ENCODE data around the gene TLR6. TPM values are rescaled to one million over a fixed set of nuclear protein-coding genes. Genes with fewer than 3 reads are reported as not detected.

The TLR6 gene
- total and polyA plus RNA-seq, 3 donors from 2014 or later, result 0.47 to 1.8 (median 1.2) TPM

GRCh38 chr4:38902695-38903094 is 46.1 kb upstream of the TLR6 start:
- Histone ChIP-seq H3K9me3 (no peaks in the 10 kb centered on the region), H3K4me1 (peaks cover 8% of the 10 kb centered on the region), H3K27ac (no peak overlapping the region), H3K36me3 (ENCODE audit: low read depth, missing control alignments) (no peaks in the 10 kb centered on the region), H3K27me3 (no peaks in the 10 kb centered on the region), H3K4me3 (no peak overlapping the region)
- DNase-seq, result no peak
- intact Hi-C loops (cut with DNase I; ENCODE audit: low total_unique reads), result no loop called here
- no peak for TF ChIP-seq POLR2A (IDR thresholded peaks at IDR 0.05)
- TF ChIP-seq, protein P1, sequence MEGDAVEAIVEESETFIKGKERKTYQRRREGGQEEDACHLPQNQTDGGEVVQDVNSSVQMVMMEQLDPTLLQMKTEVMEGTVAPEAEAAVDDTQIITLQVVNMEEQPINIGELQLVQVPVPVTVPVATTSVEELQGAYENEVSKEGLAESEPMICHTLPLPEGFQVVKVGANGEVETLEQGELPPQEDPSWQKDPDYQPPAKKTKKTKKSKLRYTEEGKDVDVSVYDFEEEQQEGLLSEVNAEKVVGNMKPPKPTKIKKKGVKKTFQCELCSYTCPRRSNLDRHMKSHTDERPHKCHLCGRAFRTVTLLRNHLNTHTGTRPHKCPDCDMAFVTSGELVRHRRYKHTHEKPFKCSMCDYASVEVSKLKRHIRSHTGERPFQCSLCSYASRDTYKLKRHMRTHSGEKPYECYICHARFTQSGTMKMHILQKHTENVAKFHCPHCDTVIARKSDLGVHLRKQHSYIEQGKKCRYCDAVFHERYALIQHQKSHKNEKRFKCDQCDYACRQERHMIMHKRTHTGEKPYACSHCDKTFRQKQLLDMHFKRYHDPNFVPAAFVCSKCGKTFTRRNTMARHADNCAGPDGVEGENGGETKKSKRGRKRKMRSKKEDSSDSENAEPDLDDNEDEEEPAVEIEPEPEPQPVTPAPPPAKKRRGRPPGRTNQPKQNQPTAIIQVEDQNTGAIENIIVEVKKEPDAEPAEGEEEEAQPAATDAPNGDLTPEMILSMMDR (IDR thresholded peaks at IDR 0.05), result no peak

DNA sequence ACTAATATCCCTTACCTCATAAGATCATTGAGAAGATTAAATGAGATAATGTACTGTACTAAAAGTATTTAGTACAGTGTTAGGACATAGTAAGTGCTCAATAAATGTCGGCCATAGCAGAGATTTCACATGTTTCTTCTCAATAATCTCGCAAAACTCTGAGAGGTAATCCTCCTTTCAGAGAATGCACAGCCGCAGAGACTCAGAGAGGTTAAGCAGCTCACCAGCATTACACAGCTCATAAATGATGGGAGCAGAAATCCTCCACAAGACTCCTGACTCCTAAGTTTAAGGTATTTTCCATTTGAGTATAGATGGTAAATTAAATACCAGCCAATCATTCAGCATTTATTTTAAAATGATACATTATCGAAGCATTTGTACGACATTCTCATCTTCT is 45.6 kb upstream of the TLR6 start:
- TF ChIP-seq, protein P1 (IDR thresholded peaks at IDR 0.05), result no peak
- TF ChIP-seq POLR2A (IDR thresholded peaks at IDR 0.05), result no peak
- Histone ChIP-seq H3K9me3 (no peaks in the 10 kb centered on the region), H3K36me3 (ENCODE audit: low read depth, missing control alignments) (no peaks in the 10 kb centered on the region), H3K27me3 (no peaks in the 10 kb centered on the region), H3K4me3 (no peak overlapping the region), H3K4me1 (peaks cover 8% of the 10 kb centered on the region), H3K27ac (no peak overlapping the region)
- no peak for DNase-seq
- intact Hi-C loops (cut with DNase I; ENCODE audit: low total_unique reads), result no loop called here
- WGBS, 2 donors, result 88 to 95% methylated on average over 5 of the region's 5 CpGs

DNA sequence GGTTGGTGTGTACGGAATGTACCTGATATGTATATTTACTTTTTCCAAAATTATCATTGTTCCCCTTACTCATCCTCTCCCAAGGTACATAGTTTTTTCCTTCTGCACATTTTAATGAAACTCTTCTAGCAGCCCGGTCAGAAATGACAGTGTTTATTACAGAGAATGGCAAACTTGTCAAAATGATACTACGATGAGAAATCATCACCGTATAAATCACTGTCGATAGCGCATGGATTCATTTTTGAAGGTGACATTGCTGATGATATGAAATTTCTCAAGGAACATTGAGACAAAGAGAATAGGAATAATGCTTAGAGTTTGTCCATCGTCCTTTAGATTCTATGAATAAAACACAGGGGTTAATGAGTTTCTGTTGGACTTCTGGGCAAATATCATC is 41.6 kb upstream of the TLR6 start:
- Histone ChIP-seq H3K9me3 (no peaks in the 10 kb centered on the region), H3K36me3 (ENCODE audit: low read depth, missing control alignments) (no peaks in the 10 kb centered on the region), H3K4me1 (no peaks in the 10 kb centered on the region), H3K27ac (no peak overlapping the region), H3K27me3 (no peaks in the 10 kb centered on the region), H3K4me3 (no peak overlapping the region)
- TF ChIP-seq POLR2A (IDR thresholded peaks at IDR 0.05), result no peak
- TF ChIP-seq, protein P1 (IDR thresholded peaks at IDR 0.05), result no peak
- intact Hi-C loops (cut with DNase I; ENCODE audit: low total_unique reads), result no loop called here
- WGBS, 2 donors, result 83 to 92% methylated on average over 7 of the region's 7 CpGs
- no peak for DNase-seq

DNA sequence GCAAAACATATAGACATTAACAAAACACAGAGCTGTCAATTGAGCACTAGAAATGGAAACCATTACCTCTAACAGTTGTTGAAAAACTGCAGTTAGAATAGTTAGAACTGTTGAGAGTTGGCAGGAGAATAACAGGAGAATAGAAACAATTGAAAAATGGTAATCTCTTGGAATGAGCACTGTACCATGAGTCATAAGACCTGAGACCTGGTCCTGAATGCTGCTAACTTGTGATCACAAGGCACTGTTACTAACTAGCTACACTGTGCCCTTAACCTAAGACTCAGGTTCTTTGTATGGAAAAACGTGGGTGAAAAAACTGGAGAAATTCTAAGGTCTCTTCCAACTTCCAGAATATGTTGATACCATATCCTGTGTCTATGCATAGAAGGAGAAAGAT is 40.3 kb upstream of the TLR6 start:
- 61 to 78% methylated on average over 1 of the region's 1 CpG for WGBS, 2 donors
- Histone ChIP-seq H3K27ac (no peak overlapping the region), H3K9me3 (no peaks in the 10 kb centered on the region), H3K4me1 (no peaks in the 10 kb centered on the region), H3K27me3 (no peaks in the 10 kb centered on the region), H3K4me3 (no peak overlapping the region), H3K36me3 (ENCODE audit: low read depth, missing control alignments) (no peaks in the 10 kb centered on the region)
- TF ChIP-seq, protein P1 (IDR thresholded peaks at IDR 0.05), result no peak
- TF ChIP-seq POLR2A (IDR thresholded peaks at IDR 0.05), result no peak
- intact Hi-C loops (cut with DNase I; ENCODE audit: low total_unique reads), result no loop called here
- DNase-seq, result no peak

DNA sequence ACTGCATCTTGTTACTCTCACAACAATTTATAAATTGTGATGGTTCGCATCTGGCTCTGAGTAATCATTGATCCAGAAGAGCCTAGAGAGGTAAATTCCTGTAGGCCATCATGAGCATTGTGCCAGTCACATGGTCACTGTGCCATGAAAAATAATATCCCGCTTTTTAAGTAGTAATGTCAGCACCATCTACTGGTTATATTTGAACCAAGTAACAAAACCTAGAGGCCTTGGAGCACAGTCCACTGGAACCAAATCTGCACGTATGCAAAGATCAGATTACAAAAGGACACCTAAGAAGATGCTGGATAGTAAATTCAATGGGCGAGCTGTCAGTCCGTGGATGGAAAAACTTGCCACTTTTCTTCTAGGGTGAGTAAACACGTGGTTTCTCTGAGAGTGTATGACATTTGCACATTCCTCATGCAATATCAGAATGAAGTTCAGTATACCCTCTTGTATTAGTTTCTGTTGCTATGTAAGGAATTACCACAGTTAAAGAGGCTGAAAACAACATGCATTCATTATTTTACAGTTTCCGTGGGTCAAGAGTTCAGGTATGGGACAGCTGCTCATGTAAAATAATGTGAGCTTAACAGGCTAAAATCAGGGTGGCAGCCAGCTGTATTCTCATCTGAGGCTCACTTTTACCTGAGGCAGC is 37.8 kb upstream of the TLR6 start:
- no peak for DNase-seq
- H3K4me3 ChIP-seq, result no peak overlapping the region
- no peaks in the 10 kb centered on the region for H3K4me1 ChIP-seq
- no peak overlapping the region for H3K27ac ChIP-seq
- no peaks in the 10 kb centered on the region for H3K36me3 ChIP-seq (ENCODE audit: low read depth, missing control alignments)
- intact Hi-C loops (cut with DNase I; ENCODE audit: low total_unique reads), result no loop called here
- no peaks in the 10 kb centered on the region for H3K9me3 ChIP-seq
- 86 to 90% methylated on average over 7 of the region's 7 CpGs for WGBS, 2 donors
- H3K27me3 ChIP-seq, result no peaks in the 10 kb centered on the region
- TF ChIP-seq POLR2A (IDR thresholded peaks at IDR 0.05), result no peak
- TF ChIP-seq, protein P1 (IDR thresholded peaks at IDR 0.05), result no peak

Data from testis (tissue), 3 donors.